HepG2 (cell line): ENCODE results near the gene RHOXF2B. TPM values are rescaled to one million over a fixed set of nuclear protein-coding genes. Genes with fewer than 3 reads are reported as not detected.

Experiments
- polyA plus RNA-seq, 8 experiments: library from polyadenylated mRNA; depleted of rRNA in 3 of 8; stranded (reverse) in 7 of 8; unstranded in 1 of 8; fragments of >200 nt; fragmentation: Illumina TruSeq in 4 of 8; extraction: Trizol in 4 of 8; gene quantifications; 2 replicates each; pipeline versions ENCODE4 v1.2.1 to v1.2.3, GENCODE V29; 2011 to 2016; ENCODE audit warnings: low read depth in 4 of 8, missing spikeins in 1 of 8, mixed read lengths in 1 of 8; ENCODE audit not compliant: insufficient read depth in 1 of 8
- total RNA-seq, 5 experiments: library from RNA; depleted of rRNA; stranded (reverse); fragments of >200 nt; fragmentation: Illumina TruSeq; extraction: Trizol; gene quantifications; 2 replicates each; pipeline ENCODE4 v1.2.3, GENCODE V29; 2016; ENCODE audit warnings: low read depth in 1 of 5

Gene RHOXF2B
- total and polyA plus RNA-seq, 2 of the 13 experiments (the other 11 are each of a cell fraction or from before 2014, with no cell fraction given) = not detected

Other genes starting within 250 kb of the RHOXF2B start
- gene UPF3B, start 224.7 kb downstream of the RHOXF2B start, total RNA-seq (2016; rRNA removed; fragmentation: Illumina TruSeq; extraction: Trizol) = 7.2 and 8.2 TPM in 2 replicates
- 4.6 and 5.2 TPM in 2 replicates for gene UPF3B, start 224.7 kb downstream of the RHOXF2B start, polyA plus RNA-seq (2011; rRNA removed)
- gene RNF113A, start 206.0 kb downstream of the RHOXF2B start, total RNA-seq (2016; rRNA removed; fragmentation: Illumina TruSeq; extraction: Trizol) = 15.4 and 21.4 TPM in 2 replicates
- gene RNF113A, start 206.0 kb downstream of the RHOXF2B start, polyA plus RNA-seq (2011; rRNA removed) = 14.0 and 16.3 TPM in 2 replicates
- 167 and 181 TPM in 2 replicates for gene NDUFA1, start 205.9 kb downstream of the RHOXF2B start, total RNA-seq (2016; rRNA removed; fragmentation: Illumina TruSeq; extraction: Trizol)
- gene NDUFA1, start 205.9 kb downstream of the RHOXF2B start, polyA plus RNA-seq (2011; rRNA removed) = 102 and 150 TPM in 2 replicates
- gene AKAP14, start 181.8 kb downstream of the RHOXF2B start, total RNA-seq (2016; rRNA removed; fragmentation: Illumina TruSeq; extraction: Trizol) = 1.7 and 1.9 TPM in 2 replicates
- 0.20 TPM in 1 of 2 replicates, not detected in the other for gene AKAP14, start 181.8 kb downstream of the RHOXF2B start, polyA plus RNA-seq (2011; rRNA removed)
- 6.1 and 9.0 TPM in 2 replicates for gene NKAP, start 133.9 kb downstream of the RHOXF2B start, total RNA-seq (2016; rRNA removed; fragmentation: Illumina TruSeq; extraction: Trizol)
- gene NKAP, start 133.9 kb downstream of the RHOXF2B start, polyA plus RNA-seq (2011; rRNA removed) = 3.3 and 3.6 TPM in 2 replicates
- not detected in 2 replicates for gene RHOXF1, start 38.2 kb upstream of the RHOXF2B start, total RNA-seq (2016; rRNA removed; fragmentation: Illumina TruSeq; extraction: Trizol)
- gene RHOXF1, start 38.2 kb upstream of the RHOXF2B start, polyA plus RNA-seq (2011; rRNA removed) = not detected in 2 replicates
- not detected in 2 replicates for gene RHOXF2, start 80.9 kb upstream of the RHOXF2B start, total RNA-seq (2016; rRNA removed; fragmentation: Illumina TruSeq; extraction: Trizol)
- not detected in 2 replicates for gene RHOXF2, start 80.9 kb upstream of the RHOXF2B start, polyA plus RNA-seq (2011; rRNA removed)
- 20.2 and 36.2 TPM in 2 replicates for gene ZBTB33, start 173.1 kb upstream of the RHOXF2B start, total RNA-seq (2016; rRNA removed; fragmentation: Illumina TruSeq; extraction: Trizol)
- 5.7 and 6.5 TPM in 2 replicates for gene ZBTB33, start 173.1 kb upstream of the RHOXF2B start, polyA plus RNA-seq (2011; rRNA removed)
- 0.40 and 0.56 TPM in 2 replicates for gene TMEM255A, start 233.8 kb upstream of the RHOXF2B start, total RNA-seq (2016; rRNA removed; fragmentation: Illumina TruSeq; extraction: Trizol)
- 0.13 TPM in 2 replicates for gene TMEM255A, start 233.8 kb upstream of the RHOXF2B start, polyA plus RNA-seq (2011; rRNA removed)